Upper lobe of left lung (tissue), 6 donors: ENCODE results near the gene VSTM4. TPM values are rescaled to one million over a fixed set of nuclear protein-coding genes. Genes with fewer than 3 reads are reported as not detected.

Experiments used
- ATAC-seq, 2 donors: fragments of 200-7000 bp; cut with Tn5 transposase; one replicate each; pipeline ENCODE4 v1.9.1; 2022; ENCODE audit warnings: mild to moderate bottlenecking in 2 of 2, moderate library complexity in 2 of 2; ENCODE audit not compliant: low FRiP score in 2 of 2
- DNase-seq, 2 donors: peaks; one replicate each; pipeline ENCODE4 v3.0.0-alpha.2; 2019 to 2020
- H3K27ac ChIP-seq, 4 donors: fragments of 200-600 bp; sonication (generic); one replicate each; pipeline ENCODE4 v1.5.1; 2016 to 2019
- H3K27me3 ChIP-seq, 4 donors: fragments of 200-600 bp; sonication (generic); one replicate each; pipeline ENCODE4 v1.5.1; 2017 to 2019
- H3K36me3 ChIP-seq, 4 donors: fragments of 200-600 bp; sonication (generic); one replicate each; pipeline ENCODE4 v1.5.1; 2016 to 2019
- H3K4me1 ChIP-seq, 4 donors: fragments of 200-600 bp; sonication (generic); one replicate each; pipeline ENCODE4 v1.5.1; 2018 to 2019
- H3K4me3 ChIP-seq, 4 donors: fragments of 200-600 bp; sonication (generic); one replicate each; pipeline ENCODE4 v1.5.1; 2017 to 2019; ENCODE audit warnings: mild to moderate bottlenecking in 2 of 4, moderate library complexity in 1 of 4
- H3K9me3 ChIP-seq, 4 donors: fragments of 200-600 bp; sonication (generic); one replicate each; pipeline ENCODE4 v1.5.1; 2018 to 2019
- EP300 ChIP-seq, 4 donors: sonication (generic); formaldehyde crosslinking; IDR thresholded peaks; one replicate each; pipeline ENCODE4 v1.5.1; 2017; ENCODE audit warnings: antibody characterized with exemption in 4 of 4, control low read depth in 2 of 4
- POLR2A ChIP-seq, 4 donors: fragments of 450-650 bp; IDR thresholded peaks; one replicate each; pipeline ENCODE4 v1.5.1; 2016 to 2017; ENCODE audit warnings: antibody characterized with exemption in 4 of 4, mild to moderate bottlenecking in 2 of 4
- POLR2AphosphoS5 ChIP-seq, 2 donors: sonication (generic); formaldehyde crosslinking; IDR thresholded peaks; one replicate each; pipeline ENCODE4 v1.5.1; 2017; ENCODE audit warnings: antibody characterized with exemption in 2 of 2
- WGBS, 2 donors: methylation state at CpG; one replicate each; pipeline ENCODE4 v1.1.5; 2017 to 2018; 5-methylcytosine and 5-hydroxymethylcytosine counted together
- total RNA-seq, 6 donors: library from RNA; depleted of rRNA in 4 of 6; stranded (reverse); fragments of >200 nt in 4 of 6; gene quantifications; one replicate each; pipeline versions ENCODE4 v1.1.0 to v1.2.1, GENCODE V29; 2016 to 2021
- TF ChIP-seq, protein P1 (sequence below), 6 experiments: fragments of 450-650 bp in 4 of 6; fragments of 200-600 bp in 2 of 6; sonication (generic) in 2 of 6; IDR thresholded peaks; one replicate each; pipeline ENCODE4 v1.5.1; 2016 to 2019; ENCODE audit warnings: antibody characterized with exemption in 6 of 6
- donor health status: DM: no; HTN: no; CAD: no; lungs with moderate emphysema.
- donor health status: DM: no; HTN: yes; CAD: no; lungs with severe emphysema.

The VSTM4 gene
- total RNA-seq, 6 donors from 2014 or later, result 8.5 to 24.3 (median 13.2) TPM

DNA sequence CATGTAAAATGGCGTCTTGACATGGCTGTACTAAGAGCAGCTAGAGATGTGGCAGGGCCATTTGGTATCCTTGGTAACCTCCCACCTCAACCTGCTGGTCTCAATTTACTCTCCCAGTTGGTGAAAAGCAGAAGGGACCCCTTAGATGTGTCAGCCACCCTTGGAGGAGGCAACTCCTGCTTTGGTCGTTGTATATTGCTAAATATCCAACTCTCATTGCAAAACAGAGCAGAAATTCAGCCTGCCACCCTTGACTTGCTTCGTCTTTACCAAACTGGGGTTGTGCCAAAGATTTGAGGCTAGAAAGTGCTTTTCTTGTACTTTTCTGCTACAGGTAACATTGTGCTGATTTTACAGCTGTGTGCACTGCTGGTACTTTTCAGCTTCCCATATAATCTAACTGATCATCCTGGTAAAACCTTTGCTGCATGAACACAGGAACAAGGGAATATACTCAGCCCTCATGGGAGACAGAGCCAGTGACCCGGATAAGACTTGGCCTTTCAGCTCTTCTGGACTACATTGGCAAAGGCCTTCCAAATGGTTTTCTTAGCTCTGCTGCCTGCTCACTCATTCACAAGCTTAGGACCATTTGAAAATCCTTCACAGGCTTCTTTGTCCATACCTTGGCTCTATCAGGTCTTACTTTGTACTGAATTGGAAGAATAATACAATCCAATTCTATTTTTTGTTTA, 2.2 kb upstream of the VSTM4 start:
- H3K27me3 ChIP-seq, result no peaks in the 10 kb centered on the region
- H3K27ac ChIP-seq, result no peak overlapping the region
- WGBS, 2 donors, result 64 to 71% methylated on average over 4 of the region's 4 CpGs
- no peak for DNase-seq
- H3K36me3 ChIP-seq, result no peaks in the 10 kb centered on the region
- H3K9me3 ChIP-seq, result no peaks in the 10 kb centered on the region
- TF ChIP-seq, protein P1, sequence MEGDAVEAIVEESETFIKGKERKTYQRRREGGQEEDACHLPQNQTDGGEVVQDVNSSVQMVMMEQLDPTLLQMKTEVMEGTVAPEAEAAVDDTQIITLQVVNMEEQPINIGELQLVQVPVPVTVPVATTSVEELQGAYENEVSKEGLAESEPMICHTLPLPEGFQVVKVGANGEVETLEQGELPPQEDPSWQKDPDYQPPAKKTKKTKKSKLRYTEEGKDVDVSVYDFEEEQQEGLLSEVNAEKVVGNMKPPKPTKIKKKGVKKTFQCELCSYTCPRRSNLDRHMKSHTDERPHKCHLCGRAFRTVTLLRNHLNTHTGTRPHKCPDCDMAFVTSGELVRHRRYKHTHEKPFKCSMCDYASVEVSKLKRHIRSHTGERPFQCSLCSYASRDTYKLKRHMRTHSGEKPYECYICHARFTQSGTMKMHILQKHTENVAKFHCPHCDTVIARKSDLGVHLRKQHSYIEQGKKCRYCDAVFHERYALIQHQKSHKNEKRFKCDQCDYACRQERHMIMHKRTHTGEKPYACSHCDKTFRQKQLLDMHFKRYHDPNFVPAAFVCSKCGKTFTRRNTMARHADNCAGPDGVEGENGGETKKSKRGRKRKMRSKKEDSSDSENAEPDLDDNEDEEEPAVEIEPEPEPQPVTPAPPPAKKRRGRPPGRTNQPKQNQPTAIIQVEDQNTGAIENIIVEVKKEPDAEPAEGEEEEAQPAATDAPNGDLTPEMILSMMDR (IDR thresholded peaks at IDR 0.05), result no peak
- TF ChIP-seq POLR2AphosphoS5 (IDR thresholded peaks at IDR 0.05) (no peak), EP300 (IDR thresholded peaks at IDR 0.05) (no peak), POLR2A (IDR thresholded peaks at IDR 0.05) (no peak)
- peaks cover 0 to 22% (median 9%) of the 10 kb centered on the region in 4 donors for H3K4me1 ChIP-seq
- H3K4me3 ChIP-seq, result no peak overlapping the region
- ATAC-seq, result no peak

- no peak for DNase-seq
- WGBS, 2 donors, result 92 to 95% methylated on average over 3 to 5 of the region's 5 CpGs
- Histone ChIP-seq H3K9me3 (no peaks in the 10 kb centered on the region), H3K27me3 (no peaks in the 10 kb centered on the region), H3K4me3 (no peak overlapping the region), H3K36me3 (no peaks in the 10 kb centered on the region), H3K4me1 (peaks cover 0 to 28% (median 9%) of the 10 kb centered on the region in 4 donors), H3K27ac (no peak overlapping the region)
- no peak for ATAC-seq
- TF ChIP-seq POLR2AphosphoS5 (IDR thresholded peaks at IDR 0.05) (no peak), EP300 (IDR thresholded peaks at IDR 0.05) (no peak), POLR2A (IDR thresholded peaks at IDR 0.05) (no peak)
- TF ChIP-seq, protein P1 (IDR thresholded peaks at IDR 0.05), result no peak
Observed at GRCh38 chr10:49116509-49117375, 1.4 kb upstream of the VSTM4 start.

DNA sequence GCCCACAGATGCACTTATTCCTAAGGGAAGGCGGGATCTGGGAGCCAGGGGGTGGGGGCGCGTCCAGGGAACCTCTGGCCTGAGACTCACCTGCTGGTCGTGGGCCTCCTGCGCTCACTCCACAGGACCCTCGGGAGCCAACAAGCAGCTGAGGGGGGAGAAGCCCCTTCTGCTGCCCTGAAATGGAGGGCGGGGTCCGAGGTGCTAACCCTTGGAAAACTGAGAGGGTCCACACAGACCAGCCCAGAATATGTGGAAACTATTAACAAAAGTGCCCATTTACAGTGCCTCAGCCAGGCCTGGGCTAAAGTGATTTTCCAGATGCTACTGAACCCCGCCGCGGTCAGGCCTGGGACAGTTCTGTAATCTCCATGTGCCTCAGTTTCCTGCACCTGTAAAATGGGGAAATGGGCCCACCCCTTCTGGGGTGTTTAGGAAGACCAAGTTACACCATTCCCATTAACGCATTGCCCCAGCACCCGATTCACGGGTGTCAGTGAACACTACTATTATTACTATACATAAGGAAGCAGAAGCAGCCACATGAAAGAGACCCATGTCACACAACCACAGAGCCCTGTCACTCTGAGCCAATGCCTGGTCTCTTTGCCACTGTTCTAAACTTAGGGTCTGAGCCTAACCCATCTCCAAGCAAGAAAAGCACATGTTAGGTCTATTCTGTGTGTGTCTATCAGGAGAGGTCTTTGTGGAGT, 630 bp upstream of the VSTM4 start:
- WGBS, 2 donors, result 80 to 88% methylated on average over 6 to 14 of the region's 14 CpGs
- no peak for ATAC-seq
- no peak for DNase-seq
- Histone ChIP-seq H3K4me3 (peak overlapping the region in 3 of 4 donors; percentile 59 to 65 (median 61)), H3K27me3 (no peaks in the 10 kb centered on the region), H3K9me3 (no peaks in the 10 kb centered on the region), H3K36me3 (no peaks in the 10 kb centered on the region), H3K27ac (peak overlapping the region in 2 of 4 donors; percentile 24 to 51), H3K4me1 (peaks cover 0 to 28% (median 9%) of the 10 kb centered on the region in 4 donors)
- TF ChIP-seq EP300 (IDR thresholded peaks at IDR 0.05) (no peak), POLR2A (IDR thresholded peaks at IDR 0.05) (no peak), POLR2AphosphoS5 (IDR thresholded peaks at IDR 0.05) (no peak)
- TF ChIP-seq, protein P1 (IDR thresholded peaks at IDR 0.05), result no peak

GRCh38 chr10:49114718-49115014, 656 bp downstream of the VSTM4 start:
- Histone ChIP-seq H3K4me3 (peak overlapping the region in 3 of 4 donors; percentile 59 to 65 (median 61)), H3K36me3 (no peaks in the 10 kb centered on the region), H3K27me3 (no peaks in the 10 kb centered on the region), H3K4me1 (peaks cover 0 to 28% (median 14%) of the 10 kb centered on the region in 4 donors), H3K27ac (peak overlapping the region; percentile 55 to 86 (median 80)), H3K9me3 (no peaks in the 10 kb centered on the region)
- ATAC-seq, result peak in 1 of 2 donors; percentile 15
- DNase-seq, result no peak
- WGBS, 2 donors, result 46 to 51% methylated on average over 9 of the region's 9 CpGs
- no peak for TF ChIP-seq EP300 (IDR thresholded peaks at IDR 0.05)
- TF ChIP-seq, protein P1 (IDR thresholded peaks at IDR 0.05), result no peak
- no peak for TF ChIP-seq POLR2AphosphoS5 (IDR thresholded peaks at IDR 0.05)
- TF ChIP-seq POLR2A (IDR thresholded peaks at IDR 0.05), result no peak
